ENCODE results near the gene FARS2. TPM values are rescaled to one million over a fixed set of nuclear protein-coding genes. Genes with fewer than 3 reads are reported as not detected.

The FARS2 gene
- total RNA-seq, 1 experiment from 2014 or later = 15.0 TPM

- TF ChIP-seq PRDM15 (CRISPR knock-in tag; IDR thresholded peaks at IDR 0.05) (no peak), GABPB1 (CRISPR knock-in tag; IDR thresholded peaks at IDR 0.05) (no peak), RELA (CRISPR knock-in tag; IDR thresholded peaks at IDR 0.05; ENCODE audit: borderline replicate concordance) (no peak), ZNF423 (CRISPR knock-in tag; IDR thresholded peaks at IDR 0.05) (peak; percentile 36; the same call in 1 of the 2 replicates), HMGA2 (CRISPR knock-in tag; IDR thresholded peaks at IDR 0.05) (no peak), SMAD3 (CRISPR knock-in tag; IDR thresholded peaks at IDR 0.05; ENCODE audit: borderline replicate concordance) (no peak), ZNF121 (CRISPR knock-in tag; IDR thresholded peaks at IDR 0.05) (no peak), TEAD4 (CRISPR knock-in tag; IDR thresholded peaks at IDR 0.05) (no peak), TEAD1 (CRISPR knock-in tag; IDR thresholded peaks at IDR 0.05) (peak; percentile 86; the same call in 1 of the 2 replicates), ATF1 (CRISPR knock-in tag; IDR thresholded peaks at IDR 0.05) (no peak), ZNF396 (CRISPR knock-in tag; IDR thresholded peaks at IDR 0.05; ENCODE audit: borderline replicate concordance) (no peak), ZNF263 (CRISPR knock-in tag; IDR thresholded peaks at IDR 0.05; ENCODE audit: low read depth) (no peak)
Observed at GRCh38 chr6:5412017-5412416, 150.7 kb downstream of the FARS2 start (continued).

- peaks cover 22% of the 10 kb centered on the region for H3K4me1 Mint-ChIP-seq
- no peak overlapping the region for H3K4me3 Mint-ChIP-seq
- CTCF ChIA-PET = interaction anchor here (1.3 kb wide), 1 partner anchor 10 kb away, joined by 5 read pairs; no protein-coding TSS in a partner anchor
- no peak for TF ChIP-seq MYBL2 (CRISPR knock-in tag; IDR thresholded peaks at IDR 0.05)
- no peak for TF ChIP-seq GTF2I (CRISPR knock-in tag; conservative IDR thresholded peaks at IDR 0.05)
- TF ChIP-seq ZNF281 (CRISPR knock-in tag; IDR thresholded peaks at IDR 0.05) = no peak
- TF ChIP-seq USF2 (CRISPR knock-in tag; IDR thresholded peaks at IDR 0.05) = no peak
- TF ChIP-seq AR (CRISPR knock-in tag; IDR thresholded peaks at IDR 0.05) = no peak
- no peak for TF ChIP-seq ETV6 (CRISPR knock-in tag; IDR thresholded peaks at IDR 0.05)
- no peak for TF ChIP-seq EMX1 (CRISPR knock-in tag; IDR thresholded peaks at IDR 0.05)
- POLR2A ChIA-PET = no interaction called here
- ATAC-seq (no peak), DNase-seq (ENCODE audit: low spot score) (no peak)
- H3K9me3 Mint-ChIP-seq = peaks cover 6% of the 10 kb centered on the region
- H3K27ac Mint-ChIP-seq = no peak overlapping the region
- H3K36me3 Mint-ChIP-seq = no peaks in the 10 kb centered on the region
- no peaks in the 10 kb centered on the region; the same call in 1 of the 2 replicates for H3K27me3 Mint-ChIP-seq (ENCODE audit: low read depth)
Observed at GRCh38 chr6:5412663-5413062, 151.3 kb downstream of the FARS2 start.

Measured in WTC11 (cell line).